ENCODE measurements around the gene RAB31.

DNA sequence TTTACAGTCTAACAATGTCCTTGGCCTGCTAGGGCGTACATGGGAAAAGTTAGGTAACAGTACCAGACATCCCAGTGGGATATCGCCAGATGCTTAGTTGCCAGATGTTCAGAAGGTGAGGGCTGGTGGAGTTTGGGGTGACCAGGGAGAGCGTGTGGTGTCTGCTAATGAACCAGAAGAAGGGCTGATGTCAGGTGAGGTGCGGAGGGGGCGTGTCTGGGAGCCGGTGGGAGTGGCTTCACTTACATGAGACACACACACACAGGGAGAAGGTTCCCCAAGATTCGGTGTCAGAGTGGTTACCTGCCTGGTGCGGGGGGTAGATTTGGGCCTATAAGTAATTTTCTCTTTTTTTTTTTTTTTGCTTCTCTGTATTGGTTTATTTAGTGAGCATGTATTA is 12.2 kb downstream of the RAB31 start:
- TF ChIP-seq EP300 (IDR thresholded peaks at IDR 0.05), result no peak
- TF ChIP-seq, protein P1, sequence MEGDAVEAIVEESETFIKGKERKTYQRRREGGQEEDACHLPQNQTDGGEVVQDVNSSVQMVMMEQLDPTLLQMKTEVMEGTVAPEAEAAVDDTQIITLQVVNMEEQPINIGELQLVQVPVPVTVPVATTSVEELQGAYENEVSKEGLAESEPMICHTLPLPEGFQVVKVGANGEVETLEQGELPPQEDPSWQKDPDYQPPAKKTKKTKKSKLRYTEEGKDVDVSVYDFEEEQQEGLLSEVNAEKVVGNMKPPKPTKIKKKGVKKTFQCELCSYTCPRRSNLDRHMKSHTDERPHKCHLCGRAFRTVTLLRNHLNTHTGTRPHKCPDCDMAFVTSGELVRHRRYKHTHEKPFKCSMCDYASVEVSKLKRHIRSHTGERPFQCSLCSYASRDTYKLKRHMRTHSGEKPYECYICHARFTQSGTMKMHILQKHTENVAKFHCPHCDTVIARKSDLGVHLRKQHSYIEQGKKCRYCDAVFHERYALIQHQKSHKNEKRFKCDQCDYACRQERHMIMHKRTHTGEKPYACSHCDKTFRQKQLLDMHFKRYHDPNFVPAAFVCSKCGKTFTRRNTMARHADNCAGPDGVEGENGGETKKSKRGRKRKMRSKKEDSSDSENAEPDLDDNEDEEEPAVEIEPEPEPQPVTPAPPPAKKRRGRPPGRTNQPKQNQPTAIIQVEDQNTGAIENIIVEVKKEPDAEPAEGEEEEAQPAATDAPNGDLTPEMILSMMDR (IDR thresholded peaks at IDR 0.05), result no peak
- no peak for TF ChIP-seq POLR2A (IDR thresholded peaks at IDR 0.05)

Data from upper lobe of left lung (tissue), 4 donors.